ENCODE results near the gene TMEM221. TPM values are rescaled to one million over a fixed set of nuclear protein-coding genes. Genes with fewer than 3 reads are reported as not detected.

Gene TMEM221
- total RNA-seq, 4 donors from 2014 or later: 2.2 to 16.5 (median 3.9) TPM; not detected in 1

DNA sequence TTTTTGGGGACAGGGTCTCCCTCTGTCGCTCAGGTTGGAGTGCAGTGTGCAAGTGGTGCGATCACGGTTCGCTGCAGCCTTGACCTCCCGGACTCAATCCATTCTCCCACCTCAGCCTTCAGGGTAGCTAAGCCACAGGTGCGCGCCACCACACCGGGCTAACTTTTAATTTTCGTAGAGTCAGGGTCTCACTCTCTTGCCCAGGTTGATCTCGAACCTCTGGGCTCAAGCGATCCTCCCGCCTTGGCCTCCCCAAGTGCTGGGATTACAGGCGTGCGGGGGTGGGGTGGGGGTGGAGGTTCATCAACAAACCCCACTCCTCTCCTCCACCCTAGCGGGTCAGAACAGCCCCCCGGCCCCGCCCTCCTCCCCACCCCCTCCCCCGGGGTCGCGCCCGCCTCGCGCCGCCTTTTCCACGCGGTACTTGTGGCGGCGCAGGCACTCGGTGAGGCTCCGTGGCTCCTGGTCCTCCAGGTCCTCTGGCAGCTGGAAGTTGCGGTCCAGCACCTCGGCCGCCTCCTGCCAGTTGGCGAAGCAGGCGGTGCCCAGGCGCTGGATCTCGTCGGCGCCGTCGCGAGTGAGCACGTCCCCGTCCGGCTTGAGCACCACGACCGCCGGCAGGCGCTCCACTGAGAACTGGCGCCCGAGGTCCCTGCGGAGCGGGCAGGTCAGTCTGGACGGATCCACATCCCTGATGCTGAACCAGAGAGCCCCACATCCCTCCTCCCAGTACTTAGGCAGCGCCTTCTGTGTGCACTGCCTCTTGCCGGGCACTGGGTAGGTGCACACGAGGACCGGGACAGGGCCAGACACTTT is 7.0 kb upstream of the TMEM221 start:
- no peak for DNase-seq
- no peak overlapping the region for H3K4me3 ChIP-seq
- H3K27me3 ChIP-seq: peaks cover 13 to 35% of the 10 kb centered on the region in 2 donors
- intact Hi-C loops (cut with DNase I; ENCODE audit: low total_unique reads): no loop called here
- no peaks in the 10 kb centered on the region for H3K4me1 ChIP-seq
- TF ChIP-seq, protein P1, sequence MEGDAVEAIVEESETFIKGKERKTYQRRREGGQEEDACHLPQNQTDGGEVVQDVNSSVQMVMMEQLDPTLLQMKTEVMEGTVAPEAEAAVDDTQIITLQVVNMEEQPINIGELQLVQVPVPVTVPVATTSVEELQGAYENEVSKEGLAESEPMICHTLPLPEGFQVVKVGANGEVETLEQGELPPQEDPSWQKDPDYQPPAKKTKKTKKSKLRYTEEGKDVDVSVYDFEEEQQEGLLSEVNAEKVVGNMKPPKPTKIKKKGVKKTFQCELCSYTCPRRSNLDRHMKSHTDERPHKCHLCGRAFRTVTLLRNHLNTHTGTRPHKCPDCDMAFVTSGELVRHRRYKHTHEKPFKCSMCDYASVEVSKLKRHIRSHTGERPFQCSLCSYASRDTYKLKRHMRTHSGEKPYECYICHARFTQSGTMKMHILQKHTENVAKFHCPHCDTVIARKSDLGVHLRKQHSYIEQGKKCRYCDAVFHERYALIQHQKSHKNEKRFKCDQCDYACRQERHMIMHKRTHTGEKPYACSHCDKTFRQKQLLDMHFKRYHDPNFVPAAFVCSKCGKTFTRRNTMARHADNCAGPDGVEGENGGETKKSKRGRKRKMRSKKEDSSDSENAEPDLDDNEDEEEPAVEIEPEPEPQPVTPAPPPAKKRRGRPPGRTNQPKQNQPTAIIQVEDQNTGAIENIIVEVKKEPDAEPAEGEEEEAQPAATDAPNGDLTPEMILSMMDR (IDR thresholded peaks at IDR 0.05): no peak
- TF ChIP-seq POLR2A (IDR thresholded peaks at IDR 0.05): no peak
- H3K27ac ChIP-seq: no peak overlapping the region
- H3K36me3 ChIP-seq: no peaks in the 10 kb centered on the region
- no peaks in the 10 kb centered on the region for H3K9me3 ChIP-seq

DNA sequence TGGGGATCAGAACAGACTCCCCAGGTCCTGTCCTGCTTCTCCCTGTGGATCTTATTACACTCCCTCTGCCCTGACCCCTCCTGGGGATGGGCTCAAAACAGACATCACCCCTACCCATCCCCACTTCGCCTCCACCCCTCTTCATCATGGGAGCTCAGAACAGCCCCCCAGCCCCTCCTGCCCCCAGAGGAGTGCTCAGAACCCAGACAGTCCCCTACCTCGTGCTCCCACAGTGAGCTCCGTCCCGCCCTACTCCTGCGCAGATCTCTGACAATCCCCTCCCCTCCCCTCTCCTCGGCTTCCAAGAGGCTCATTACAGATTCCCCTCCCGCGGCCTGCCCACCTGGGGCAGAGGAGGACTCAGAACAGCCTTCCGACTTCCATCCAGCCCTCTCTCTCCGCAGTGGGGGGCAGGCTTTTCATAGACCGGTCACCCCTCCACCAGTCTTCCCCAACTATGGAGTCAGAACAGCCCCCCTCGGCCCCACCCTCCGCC is 6.2 kb upstream of the TMEM221 start:
- Histone ChIP-seq H3K4me3 (no peak overlapping the region), H3K36me3 (no peaks in the 10 kb centered on the region), H3K4me1 (no peaks in the 10 kb centered on the region), H3K27ac (no peak overlapping the region), H3K27me3 (peaks cover 13 to 35% of the 10 kb centered on the region in 2 donors), H3K9me3 (no peaks in the 10 kb centered on the region)
- intact Hi-C loops (cut with DNase I; ENCODE audit: low total_unique reads): no loop called here
- no peak for DNase-seq
- TF ChIP-seq, protein P1 (IDR thresholded peaks at IDR 0.05): no peak
- TF ChIP-seq POLR2A (IDR thresholded peaks at IDR 0.05): no peak

DNA sequence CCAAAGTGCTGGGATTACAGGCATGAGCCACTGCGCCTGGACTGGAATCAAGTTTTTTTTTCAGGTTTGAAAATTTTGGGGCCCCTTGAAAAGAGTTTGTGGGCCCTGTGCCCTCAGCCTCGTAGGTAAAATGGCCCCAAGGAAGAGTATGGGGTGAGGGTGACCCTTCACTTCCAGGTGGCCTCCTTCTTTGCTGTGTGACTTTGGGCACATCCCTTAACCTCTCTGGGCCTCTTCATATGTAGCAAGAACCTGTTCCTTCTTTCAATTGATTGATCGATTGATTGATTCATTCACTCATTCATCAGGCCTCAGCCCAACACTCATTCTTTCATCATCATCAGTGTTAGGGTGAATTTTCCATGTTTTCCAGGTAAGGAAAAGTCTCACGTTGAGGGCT is 3.4 kb upstream of the TMEM221 start:
- DNase-seq: no peak
- no peaks in the 10 kb centered on the region for H3K9me3 ChIP-seq
- H3K27me3 ChIP-seq: peaks cover 13 to 27% of the 10 kb centered on the region in 2 donors
- H3K4me1 ChIP-seq: peaks cover 0 to 7% of the 10 kb centered on the region in 2 donors
- intact Hi-C loops (cut with DNase I; ENCODE audit: low total_unique reads): no loop called here
- TF ChIP-seq POLR2A (IDR thresholded peaks at IDR 0.05): no peak
- TF ChIP-seq, protein P1 (IDR thresholded peaks at IDR 0.05): no peak
- no peak overlapping the region for H3K4me3 ChIP-seq
- no peaks in the 10 kb centered on the region for H3K36me3 ChIP-seq
- H3K27ac ChIP-seq: no peak overlapping the region

DNA sequence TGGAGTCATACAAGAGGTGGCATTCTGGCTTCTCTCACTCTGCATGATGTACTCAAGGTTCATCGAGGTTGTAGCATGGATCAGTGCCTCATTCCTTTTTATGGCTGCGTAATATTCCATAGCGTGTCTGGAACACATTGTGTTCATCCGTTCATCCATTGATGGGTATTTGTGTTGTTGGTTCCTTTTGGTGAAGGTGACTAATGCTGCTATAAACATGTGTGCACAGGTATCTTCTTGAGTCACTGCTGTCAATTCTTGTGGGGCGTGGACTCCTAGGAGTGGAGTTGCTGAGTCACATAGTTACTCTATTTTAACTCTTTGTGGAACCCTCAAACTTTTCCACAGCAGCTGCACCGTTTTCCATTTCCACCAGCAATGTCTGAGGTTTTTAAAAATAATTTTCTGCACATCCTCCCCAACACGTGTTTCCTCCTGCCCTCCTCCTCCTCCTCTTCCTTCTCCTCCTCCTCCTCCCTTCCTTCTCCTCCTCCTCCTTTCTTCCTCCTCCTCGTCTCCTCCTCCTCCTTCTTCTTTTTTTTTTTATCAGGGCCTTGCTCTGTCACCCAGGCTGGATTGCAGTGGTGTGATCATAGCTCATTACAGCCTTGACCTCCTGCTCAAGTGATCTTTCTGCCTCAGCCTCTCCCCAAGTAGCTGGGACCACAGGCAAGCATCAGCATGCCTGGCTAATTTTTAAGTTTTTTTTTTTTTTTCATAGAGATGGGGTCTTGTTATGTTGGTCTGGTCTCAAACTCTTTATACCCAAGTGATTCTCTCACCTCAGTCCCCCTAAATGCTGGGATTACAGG is 2.0 kb upstream of the TMEM221 start:
- peaks cover 0 to 7% of the 10 kb centered on the region in 2 donors for H3K4me1 ChIP-seq
- H3K27me3 ChIP-seq: peaks cover 7 to 20% of the 10 kb centered on the region in 2 donors
- TF ChIP-seq POLR2A (IDR thresholded peaks at IDR 0.05): no peak
- TF ChIP-seq, protein P1 (IDR thresholded peaks at IDR 0.05): no peak
- intact Hi-C loops (cut with DNase I; ENCODE audit: low total_unique reads): no loop called here
- no peak overlapping the region for H3K27ac ChIP-seq
- no peaks in the 10 kb centered on the region for H3K9me3 ChIP-seq
- no peak for DNase-seq
- no peaks in the 10 kb centered on the region for H3K36me3 ChIP-seq
- H3K4me3 ChIP-seq: no peak overlapping the region

Data from uterus (tissue), 4 donors.